Upper lobe of right lung (tissue), 1 donor: ENCODE results near the gene KRTAP3-1. TPM values are rescaled to one million over a fixed set of nuclear protein-coding genes. Genes with fewer than 3 reads are reported as not detected.
A peak's percentile ranks its signal among the peaks of the same experiment; 100 is the strongest.
"Not testable (repeated sequence)": the region's sequence is repeated elsewhere in the genome, so short reads cannot be mapped to it uniquely, and the experiment has no call there.

Source experiments
- ATAC-seq: fragments of 200-7000 bp; cut with Tn5 transposase; one replicate; pipeline ENCODE4 v1.9.1; 2020; ENCODE audit warnings: mild to moderate bottlenecking, moderate library complexity
- DNase-seq: peaks from one replicate; pipeline ENCODE4 v3.0.0-alpha.2; 2020
- H3K27ac ChIP-seq: fragments of 200-600 bp; one replicate; pipeline ENCODE4 v1.8.0; 2022
- H3K27me3 ChIP-seq: fragments of 200-600 bp; one replicate; pipeline ENCODE4 v1.8.0; 2022; ENCODE audit warnings: mild to moderate bottlenecking
- H3K36me3 ChIP-seq: fragments of 200-600 bp; one replicate; pipeline ENCODE4 v1.8.0; 2022
- H3K4me1 ChIP-seq: fragments of 200-600 bp; one replicate; pipeline ENCODE4 v1.8.0; 2022
- H3K4me3 ChIP-seq: fragments of 200-600 bp; one replicate; pipeline ENCODE4 v1.8.0; 2022; ENCODE audit warnings: mild to moderate bottlenecking
- H3K9me3 ChIP-seq: fragments of 200-600 bp; one replicate; pipeline ENCODE4 v1.8.0; 2022
- intact Hi-C: fragments of 100-400 bp; cut with DNase I; formaldehyde crosslinking; loops from one replicate; pipeline ENCODE4 v1.11.0; 2022
- long read RNA-seq: library from polyadenylated mRNA; unstranded; transcript quantifications from one replicate; pipeline ENCODE4 v2.0.0, GENCODE V29; 2021
- total RNA-seq: library from RNA; stranded (reverse); fragmentation: NEBNext Ultra II Directional; extraction: Animal tissue kit (Norgen Biotek cat#: 25700); gene quantifications from one replicate; pipeline ENCODE4 v1.2.1, GENCODE V29; 2021
- TF ChIP-seq, protein P1 (sequence below): fragments of 200-600 bp; IDR thresholded peaks from one replicate; pipeline ENCODE4 v1.8.0; 2022; ENCODE audit warnings: antibody characterized with exemption
- donor health status: DM: no; HTN: yes; CAD: no; lungs with severe emphysema.

Gene KRTAP3-1
- total RNA-seq = not detected
- long read RNA-seq = 0 reads

DNA sequence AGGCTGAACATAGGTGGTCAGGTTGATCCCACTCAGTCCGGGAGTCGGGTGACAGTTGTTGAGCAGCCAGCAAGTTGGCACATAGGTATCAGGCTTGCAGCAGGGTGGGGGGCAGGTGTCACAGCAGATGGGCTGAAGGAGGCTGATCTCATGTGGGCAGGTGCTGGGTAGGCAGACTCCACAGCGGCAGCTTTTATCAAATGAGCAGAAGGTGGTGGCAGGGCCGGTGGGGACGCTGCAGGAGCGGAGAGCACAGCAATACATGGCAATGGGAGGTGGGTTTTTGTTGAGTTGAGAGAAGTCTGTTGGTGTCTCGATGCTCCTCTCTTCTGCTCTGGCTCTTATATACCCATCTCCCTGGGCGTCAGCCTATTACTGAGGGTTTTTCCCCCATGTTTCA is at the start of gene KRTAP3-1:
Gene KRTAP3-1, minus strand, starts transcription at position 318 of the 400 bp plus-strand sequence. Its CDS starts 54 bp downstream, at position 264.
- Histone ChIP-seq H3K36me3 (no peaks in the 10 kb centered on the region), H3K4me1 (no peaks in the 10 kb centered on the region), H3K27ac (no peak within 1 kb of the TSS), H3K4me3 (no peak within 1 kb of the TSS), H3K9me3 (no peaks in the 10 kb centered on the region), H3K27me3 (no peaks in the 10 kb centered on the region)
- DNase-seq (peak; percentile 49), ATAC-seq (no peak)
- TF ChIP-seq, protein P1, sequence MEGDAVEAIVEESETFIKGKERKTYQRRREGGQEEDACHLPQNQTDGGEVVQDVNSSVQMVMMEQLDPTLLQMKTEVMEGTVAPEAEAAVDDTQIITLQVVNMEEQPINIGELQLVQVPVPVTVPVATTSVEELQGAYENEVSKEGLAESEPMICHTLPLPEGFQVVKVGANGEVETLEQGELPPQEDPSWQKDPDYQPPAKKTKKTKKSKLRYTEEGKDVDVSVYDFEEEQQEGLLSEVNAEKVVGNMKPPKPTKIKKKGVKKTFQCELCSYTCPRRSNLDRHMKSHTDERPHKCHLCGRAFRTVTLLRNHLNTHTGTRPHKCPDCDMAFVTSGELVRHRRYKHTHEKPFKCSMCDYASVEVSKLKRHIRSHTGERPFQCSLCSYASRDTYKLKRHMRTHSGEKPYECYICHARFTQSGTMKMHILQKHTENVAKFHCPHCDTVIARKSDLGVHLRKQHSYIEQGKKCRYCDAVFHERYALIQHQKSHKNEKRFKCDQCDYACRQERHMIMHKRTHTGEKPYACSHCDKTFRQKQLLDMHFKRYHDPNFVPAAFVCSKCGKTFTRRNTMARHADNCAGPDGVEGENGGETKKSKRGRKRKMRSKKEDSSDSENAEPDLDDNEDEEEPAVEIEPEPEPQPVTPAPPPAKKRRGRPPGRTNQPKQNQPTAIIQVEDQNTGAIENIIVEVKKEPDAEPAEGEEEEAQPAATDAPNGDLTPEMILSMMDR = no peak
- intact Hi-C loops = no loop called here

DNA sequence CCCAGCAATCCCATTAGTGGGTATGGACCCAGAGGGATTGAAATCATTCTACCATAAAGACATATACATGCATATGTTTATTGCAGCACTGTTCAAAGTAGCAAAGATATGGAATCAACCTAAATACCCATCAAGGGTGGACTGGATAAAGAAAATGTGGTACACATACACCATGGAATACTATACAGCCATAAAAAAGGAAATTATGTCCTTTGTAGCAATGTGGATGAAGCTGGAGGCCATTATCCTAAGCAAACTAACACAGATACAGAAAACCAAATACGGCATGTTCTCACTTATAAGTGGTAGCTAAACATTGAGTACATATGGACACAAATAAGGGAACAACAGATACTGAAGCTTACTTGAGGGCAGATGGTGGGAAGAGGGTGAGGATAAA is 48.6 kb upstream of the KRTAP3-1 start:
- intact Hi-C loops = no loop called here
- H3K27ac ChIP-seq = no peak overlapping the region
- no peak overlapping the region for H3K4me3 ChIP-seq
- no peak for ATAC-seq
- TF ChIP-seq, protein P1 = no peak
- no peaks in the 10 kb centered on the region for H3K36me3 ChIP-seq
- peaks cover 9% of the 10 kb centered on the region for H3K27me3 ChIP-seq
- no peaks in the 10 kb centered on the region for H3K9me3 ChIP-seq
- no peak for DNase-seq
- H3K4me1 ChIP-seq = no peaks in the 10 kb centered on the region

DNA sequence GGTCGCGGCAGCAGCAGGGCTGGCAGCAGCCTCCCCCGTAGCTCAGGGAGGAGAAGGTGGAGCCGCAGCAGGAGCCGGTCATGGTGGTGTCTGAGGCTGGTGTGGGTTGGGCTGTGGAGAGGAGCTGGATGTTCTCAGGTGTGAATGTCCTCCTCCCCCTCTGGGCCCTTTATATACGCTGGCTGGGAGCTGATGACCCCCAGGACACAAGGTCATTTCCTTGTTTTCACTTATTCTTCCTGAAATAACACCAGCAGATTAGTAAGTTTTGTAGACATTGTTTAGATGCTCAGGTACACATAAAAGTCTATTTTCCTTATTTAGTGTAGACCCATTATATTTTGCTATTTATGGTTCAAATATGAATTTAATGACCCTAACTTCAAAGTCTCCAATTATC is 46.2 kb upstream of the KRTAP3-1 start, which contains the start of gene KRTAP2-2:
Gene KRTAP2-2, minus strand, starts transcription at position 101 of the 400 bp plus-strand sequence. Its CDS starts 19 bp downstream, at position 82.
- ATAC-seq, H3K4me1 ChIP-seq, H3K4me3 ChIP-seq, H3K27ac ChIP-seq, H3K9me3 ChIP-seq, DNase-seq, H3K36me3 ChIP-seq, H3K27me3 ChIP-seq, intact Hi-C loops: not testable (repeated sequence)

DNA sequence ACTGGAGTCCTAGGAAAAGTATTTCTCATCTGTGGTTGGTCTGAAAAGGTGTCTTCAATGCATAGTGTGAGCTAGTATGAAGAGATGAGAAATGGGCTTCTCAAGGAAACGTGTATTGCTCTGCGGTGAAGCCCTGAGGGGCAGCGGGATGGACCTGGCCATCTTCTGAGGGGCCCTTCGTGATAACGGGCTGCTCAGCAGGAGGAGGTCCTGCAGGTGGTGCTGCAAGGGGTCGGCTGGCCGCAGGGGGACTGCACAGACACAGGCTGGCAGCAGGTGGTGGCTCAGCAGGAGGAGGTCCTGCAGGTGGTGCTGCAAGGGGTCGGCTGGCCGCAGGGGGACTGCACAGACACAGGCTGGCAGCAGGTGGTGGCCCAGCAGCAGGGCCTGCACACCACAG is 45.6 kb upstream of the KRTAP3-1 start:
- H3K9me3 ChIP-seq, DNase-seq, intact Hi-C loops, H3K36me3 ChIP-seq, H3K27ac ChIP-seq, ATAC-seq, H3K27me3 ChIP-seq, H3K4me3 ChIP-seq, H3K4me1 ChIP-seq: not testable (repeated sequence)

DNA sequence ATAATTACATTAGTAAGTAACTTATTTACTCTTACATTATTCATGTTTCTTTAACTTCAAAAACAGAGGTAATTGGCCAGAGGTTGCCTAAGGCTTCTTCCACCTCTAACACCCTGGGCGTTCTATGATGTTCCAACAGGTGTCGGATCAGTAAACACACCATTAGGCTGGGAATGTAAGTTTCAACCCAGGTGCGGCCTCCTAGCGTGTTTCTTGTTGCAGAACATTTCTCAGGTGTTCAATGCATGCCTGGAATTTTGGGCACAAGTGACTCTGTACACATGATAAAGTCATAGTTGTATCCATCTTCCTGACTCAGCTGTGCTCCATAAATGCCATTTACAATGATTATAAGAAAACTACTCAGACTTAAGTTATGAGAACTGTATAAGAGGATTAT is 45.1 kb upstream of the KRTAP3-1 start:
- no peak overlapping the region for H3K4me3 ChIP-seq
- peak; percentile 66 for ATAC-seq
- no peaks in the 10 kb centered on the region for H3K27me3 ChIP-seq
- H3K4me1 ChIP-seq = no peaks in the 10 kb centered on the region
- intact Hi-C loops = no loop called here
- H3K27ac ChIP-seq = no peak overlapping the region
- H3K36me3 ChIP-seq = no peaks in the 10 kb centered on the region
- TF ChIP-seq, protein P1 = no peak
- no peak for DNase-seq
- H3K9me3 ChIP-seq = no peaks in the 10 kb centered on the region

DNA sequence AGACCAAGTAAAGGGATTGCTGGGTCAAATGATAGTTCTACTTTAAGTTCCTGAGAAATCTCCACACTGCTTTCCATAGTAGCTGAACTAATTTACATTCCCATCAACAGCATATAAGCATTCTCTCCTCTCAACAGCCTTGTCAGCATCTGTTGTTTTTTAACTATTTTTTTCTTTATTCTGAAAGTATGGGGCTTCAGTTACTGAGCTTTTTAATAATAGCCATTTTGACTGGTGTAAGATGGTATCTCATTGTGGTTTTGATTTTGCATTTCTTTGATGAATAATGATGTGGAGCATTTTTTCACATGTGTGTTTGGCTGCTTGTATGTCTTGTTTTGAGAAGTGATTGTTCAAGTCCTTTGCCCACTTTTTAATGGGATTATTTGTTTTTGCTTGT is 43.6 kb upstream of the KRTAP3-1 start:
- Histone ChIP-seq H3K4me1 (no peaks in the 10 kb centered on the region), H3K27ac (no peak overlapping the region), H3K4me3 (no peak overlapping the region), H3K36me3 (no peaks in the 10 kb centered on the region), H3K9me3 (no peaks in the 10 kb centered on the region), H3K27me3 (no peaks in the 10 kb centered on the region)
- TF ChIP-seq, protein P1 = no peak
- no peak for ATAC-seq
- intact Hi-C loops = no loop called here
- no peak for DNase-seq

DNA sequence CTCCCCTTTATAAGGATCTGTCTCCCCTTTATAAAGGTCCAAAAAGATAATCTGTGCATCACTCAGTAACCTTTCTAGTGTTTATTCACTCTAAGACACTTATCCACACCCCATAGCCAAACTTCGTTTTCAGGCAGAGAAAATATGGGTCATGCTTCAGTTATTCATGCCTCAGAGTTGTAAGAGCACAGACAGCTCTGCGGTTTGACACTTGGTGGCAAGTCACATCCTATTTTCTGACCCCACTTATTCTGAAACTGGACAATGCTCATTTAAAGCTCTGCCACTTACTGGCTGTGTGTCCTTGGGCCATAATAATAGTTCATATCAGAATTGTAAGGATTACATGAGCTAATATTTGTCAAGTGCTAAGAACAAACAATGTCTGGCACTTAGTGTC is 40.2 kb upstream of the KRTAP3-1 start:
- Histone ChIP-seq H3K27me3 (peaks cover 11% of the 10 kb centered on the region), H3K27ac (no peak overlapping the region), H3K36me3 (no peaks in the 10 kb centered on the region), H3K4me3 (no peak overlapping the region), H3K9me3 (no peaks in the 10 kb centered on the region), H3K4me1 (no peaks in the 10 kb centered on the region)
- intact Hi-C loops = no loop called here
- no peak for DNase-seq
- ATAC-seq = no peak
- TF ChIP-seq, protein P1 = no peak
